GM18858 (cell line): ENCODE results near the gene HUS1B.

ENCODE experiments used
- ATAC-seq: cut with Tn5 transposase; IDR thresholded peaks from one replicate; pipeline ENCODE4 v1.9.1; 2021; ENCODE audit not compliant: unreplicated experiment

HUS1B gene

GRCh38 chr6:624979-625378 is 31.9 kb downstream of the HUS1B start:
- ATAC-seq: no peak

DNA sequence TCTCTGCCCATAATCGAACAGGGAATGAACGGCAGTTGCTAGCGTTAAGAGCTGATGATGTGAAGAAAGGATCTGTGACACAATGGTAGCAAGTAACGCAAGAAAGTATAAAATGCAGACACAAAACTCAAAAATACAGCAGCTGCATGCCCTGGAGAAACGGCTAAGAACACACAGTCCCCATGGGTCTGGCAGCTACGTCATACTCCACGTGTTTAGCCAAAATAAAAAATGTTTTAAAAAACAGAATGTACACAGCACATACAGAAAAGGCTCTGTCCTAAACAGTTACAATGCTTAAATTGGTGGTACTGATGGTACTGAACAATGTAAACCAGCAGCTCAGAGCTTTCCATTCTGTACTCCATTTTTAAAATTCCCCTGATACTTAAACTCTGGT is 34.4 kb downstream of the HUS1B start:
- ATAC-seq: no peak

DNA sequence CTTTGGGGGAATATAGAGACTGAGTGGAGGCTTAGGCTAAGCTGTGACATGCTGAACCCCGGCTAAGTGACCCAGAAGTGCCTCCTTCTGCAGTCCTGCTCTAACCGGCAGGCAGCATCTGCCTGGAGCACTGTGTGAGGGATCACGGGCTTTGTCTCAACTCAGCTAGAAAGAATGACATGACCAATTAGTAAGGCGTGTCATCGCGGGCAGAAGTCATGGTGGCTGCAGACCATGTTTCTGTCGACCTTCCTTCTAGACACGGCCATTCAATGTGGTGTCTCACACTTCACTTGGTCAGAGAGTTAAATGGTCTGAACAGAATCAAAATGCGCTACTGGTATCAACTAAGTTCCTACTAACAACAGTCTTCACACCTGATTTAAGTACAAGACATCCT is 35.0 kb downstream of the HUS1B start:
- ATAC-seq: no peak

DNA sequence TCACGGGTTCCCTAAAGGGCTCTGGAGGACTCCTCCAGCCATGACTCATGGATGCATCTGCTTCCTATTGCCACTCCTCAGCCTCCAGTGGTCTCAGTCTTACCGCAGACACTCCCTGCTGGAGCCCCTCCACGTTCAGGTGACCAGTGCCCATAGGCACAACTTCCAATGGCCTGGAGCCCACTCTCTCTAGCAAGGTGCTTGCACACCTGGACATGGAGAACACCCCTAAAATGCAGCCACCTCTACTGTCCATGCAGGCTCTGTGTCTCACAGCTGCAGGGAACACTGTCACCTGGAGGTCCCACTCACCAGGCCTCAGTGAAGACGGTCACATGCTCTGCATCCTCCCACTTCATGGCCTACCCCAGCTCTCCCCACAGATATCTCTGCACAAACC is 36.0 kb downstream of the HUS1B start:
- no peak for ATAC-seq

DNA sequence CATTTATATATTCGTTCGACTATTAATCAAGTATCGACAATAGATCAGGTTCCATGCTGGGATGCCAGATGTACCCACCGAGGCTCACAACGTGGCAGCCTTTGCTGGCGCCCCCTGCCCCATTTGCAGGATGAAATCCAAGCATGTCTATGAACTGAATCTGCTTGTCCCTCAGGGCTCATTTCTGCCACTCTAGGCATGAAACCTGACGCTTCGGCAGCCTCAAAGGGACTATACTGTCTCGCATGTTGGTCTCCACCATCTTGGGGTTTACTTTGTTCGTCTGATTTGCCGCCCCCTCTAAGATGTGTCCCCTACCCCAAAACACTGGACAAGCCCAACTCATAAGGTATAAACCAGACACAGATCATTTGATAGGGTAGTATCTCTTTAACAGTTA is 36.7 kb downstream of the HUS1B start:
- ATAC-seq: no peak

GRCh38 chr6:617456-618100 is 39.3 kb downstream of the HUS1B start:
- ATAC-seq: no peak

GRCh38 chr6:613981-614380 is 42.9 kb downstream of the HUS1B start:
- ATAC-seq: no peak

DNA sequence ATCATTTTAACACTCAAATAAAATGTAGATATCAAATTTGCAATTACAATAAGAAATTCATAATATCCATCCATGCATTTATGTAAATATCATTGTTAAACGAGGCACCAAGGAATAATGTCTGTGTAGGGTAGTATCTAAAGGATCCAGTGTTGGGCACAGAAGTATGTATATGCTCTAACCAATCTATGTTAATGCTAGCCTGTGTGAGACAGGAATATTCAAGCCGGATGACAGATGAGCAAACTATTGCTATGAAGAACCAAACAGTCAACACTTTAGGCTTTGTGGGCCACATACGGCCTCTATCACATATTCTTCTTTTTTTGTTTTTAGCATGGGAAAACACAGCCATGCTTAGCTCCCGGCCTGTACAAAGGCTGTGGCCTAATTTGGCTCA is 45.0 kb downstream of the HUS1B start:
- no peak for ATAC-seq

DNA sequence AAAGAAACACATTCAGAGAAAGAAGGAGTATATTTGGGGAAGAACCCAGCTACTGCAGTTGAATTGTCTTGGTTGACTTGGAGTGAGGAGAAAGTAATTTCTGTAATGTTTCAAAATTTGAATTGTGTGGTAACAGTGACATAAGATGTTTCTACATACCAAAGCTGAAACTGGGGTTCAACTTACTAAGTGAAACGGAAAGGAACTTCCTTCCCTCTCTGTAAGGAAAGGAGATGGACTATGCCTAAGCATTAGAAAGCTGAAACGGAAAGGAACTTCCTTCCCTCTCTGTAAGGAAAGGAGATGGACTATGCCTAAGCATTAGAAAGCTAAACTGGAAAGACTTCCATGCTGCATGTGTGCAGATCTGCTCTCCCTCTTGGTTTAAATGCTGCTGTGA is 46.0 kb downstream of the HUS1B start:
- ATAC-seq: no peak

DNA sequence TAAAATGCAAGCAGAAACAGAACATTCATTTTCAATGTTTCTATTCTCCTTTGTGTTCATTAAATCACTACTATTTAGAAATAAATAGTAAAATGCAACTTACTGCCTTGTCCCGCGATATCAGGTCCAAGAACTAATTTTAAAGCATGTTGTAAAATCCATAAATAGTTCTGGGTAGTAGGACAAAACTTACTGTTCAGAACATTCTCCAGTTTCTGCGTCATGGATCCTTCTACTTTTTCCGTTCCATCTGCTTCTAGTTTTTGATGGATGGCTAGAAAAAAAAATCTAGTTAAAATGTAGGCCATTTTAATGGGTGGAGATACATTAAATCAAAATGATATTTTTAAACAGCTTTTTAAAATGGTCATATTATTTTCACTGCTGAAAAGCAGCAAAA is 47.0 kb downstream of the HUS1B start:
- ATAC-seq: no peak

GRCh38 chr6:606829-607379 is 50.0 kb downstream of the HUS1B start:
- no peak for ATAC-seq
